ELF-1 (cell line): Measurements from ENCODE around the gene STAP2.
"Not testable (repeated sequence)": the region's sequence is repeated elsewhere in the genome, so short reads cannot be mapped to it uniquely, and the experiment has no call there.

Source experiments
- DNase-seq: peaks from one replicate; pipeline ENCODE4 v3.0.0-alpha.2; 2016; ENCODE audit warnings: low read depth, low spot score

STAP2 gene

DNA sequence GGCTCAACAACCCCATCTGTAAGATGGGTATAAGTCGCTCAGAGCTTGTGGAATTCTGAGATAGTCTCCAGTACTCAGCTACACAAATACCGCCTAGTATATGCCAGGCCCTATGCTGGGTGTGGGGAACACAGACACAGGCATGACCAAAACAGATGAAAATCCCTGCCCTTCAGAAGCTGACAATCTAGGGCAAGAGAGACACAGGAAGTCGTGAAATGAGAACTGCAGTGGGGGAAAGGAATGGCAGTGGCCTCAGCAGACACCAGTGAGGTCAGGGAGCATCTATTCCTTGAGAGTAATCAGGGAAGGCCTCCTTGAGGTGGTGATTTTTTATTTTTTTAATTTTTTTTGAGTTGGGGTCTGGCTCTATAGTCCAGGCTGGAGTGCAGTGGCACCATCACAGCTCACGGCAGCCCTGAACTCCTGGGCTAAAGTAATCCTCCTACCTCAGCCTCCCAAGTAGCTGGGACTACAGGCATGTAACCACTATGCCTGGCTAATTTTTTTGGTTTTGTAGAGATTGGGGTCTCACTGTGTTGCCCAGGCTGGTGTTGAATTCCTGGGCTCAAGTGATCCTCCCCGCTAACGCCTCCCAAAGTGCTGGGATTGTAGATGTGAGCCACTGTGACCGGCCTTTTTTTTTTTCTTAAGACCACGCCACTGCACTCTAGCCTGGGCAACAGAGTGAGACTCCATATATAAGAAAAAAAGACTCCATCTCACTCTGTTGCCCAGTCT lies 39.6 kb downstream of the STAP2 start:
- no peak for DNase-seq

DNA sequence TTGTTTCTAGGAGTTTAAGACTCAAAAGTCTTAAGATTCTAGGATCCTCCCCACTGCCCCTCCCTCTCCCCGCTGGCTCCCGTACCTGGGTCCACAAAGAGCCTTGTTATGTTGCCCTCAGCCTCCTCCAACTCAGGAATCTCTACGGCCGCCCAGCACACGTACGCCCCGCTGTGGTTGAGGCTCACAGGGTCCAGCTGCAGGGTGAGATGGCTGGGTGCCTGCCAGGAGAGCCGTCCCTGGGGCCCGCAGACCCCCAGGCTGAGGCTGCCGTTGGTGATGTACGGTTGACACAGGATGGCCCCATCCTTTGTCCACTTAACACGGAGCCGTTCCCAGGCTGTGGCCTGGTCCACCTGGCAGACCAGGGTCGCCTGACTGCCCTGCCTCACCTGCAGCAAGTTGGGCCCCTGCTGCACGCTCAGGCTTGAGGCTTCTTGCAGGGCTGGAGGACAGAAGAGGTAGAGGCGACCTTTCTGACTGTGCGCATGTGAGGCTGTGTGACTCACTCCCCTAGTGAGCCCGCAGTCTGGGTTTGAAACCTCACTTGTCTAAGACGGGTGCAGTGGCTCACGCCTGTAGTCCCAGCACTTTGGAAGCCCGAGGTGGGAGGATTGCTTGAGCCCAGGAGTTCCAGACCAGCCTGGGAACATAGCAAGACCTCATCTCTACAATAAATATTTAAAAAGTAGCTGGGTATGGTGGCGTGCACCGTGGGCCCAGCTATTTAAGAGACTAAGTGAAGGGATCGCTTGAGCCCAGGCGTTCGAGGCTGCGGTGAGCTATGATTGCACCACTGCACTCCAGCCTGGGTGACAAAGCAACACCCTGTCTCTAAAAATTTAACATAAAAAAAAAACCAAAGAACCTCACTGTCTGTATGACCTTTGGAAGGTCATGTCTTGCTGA lies 40.5 kb downstream of the STAP2 start:
- no peak for DNase-seq

DNA sequence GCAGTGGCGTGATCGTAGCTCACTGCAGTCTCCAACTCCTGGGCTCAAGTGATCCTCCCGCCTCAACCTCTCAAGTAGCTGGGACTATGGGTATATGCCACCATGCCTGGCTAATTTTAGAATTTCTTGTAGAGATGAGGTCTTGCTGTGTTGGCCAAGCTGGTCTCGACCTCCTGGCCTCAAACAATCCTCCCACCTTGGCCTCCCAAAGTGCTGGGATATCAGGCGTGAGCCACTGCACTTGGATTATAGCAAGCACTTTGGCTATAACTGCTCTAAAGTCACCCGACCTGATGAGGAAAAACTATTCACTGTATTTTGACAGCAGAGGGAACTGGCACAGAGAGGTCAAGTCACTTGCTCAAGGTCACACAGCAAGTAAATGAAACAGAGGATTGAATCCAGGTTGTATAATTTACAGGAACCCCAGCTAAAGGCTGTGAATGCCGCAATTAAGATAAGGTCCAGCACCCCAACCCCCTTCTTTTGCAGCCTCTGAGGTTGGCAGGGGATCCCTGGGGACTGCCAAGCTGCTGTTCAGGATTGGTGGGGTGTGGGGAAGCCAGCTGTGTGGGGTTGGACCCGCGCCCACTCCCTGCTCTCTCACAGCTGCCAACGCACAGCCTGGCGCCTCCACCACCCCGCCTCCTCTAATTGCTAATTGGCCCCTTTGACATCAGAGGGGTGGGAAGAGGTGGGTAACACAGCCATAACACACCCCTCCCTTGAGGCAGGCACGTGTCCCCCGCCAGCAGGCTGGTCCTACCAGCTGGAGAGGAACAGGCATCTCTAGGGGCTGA lies 42.5 kb downstream of the STAP2 start:
- DNase-seq = peak; percentile 46

DNA sequence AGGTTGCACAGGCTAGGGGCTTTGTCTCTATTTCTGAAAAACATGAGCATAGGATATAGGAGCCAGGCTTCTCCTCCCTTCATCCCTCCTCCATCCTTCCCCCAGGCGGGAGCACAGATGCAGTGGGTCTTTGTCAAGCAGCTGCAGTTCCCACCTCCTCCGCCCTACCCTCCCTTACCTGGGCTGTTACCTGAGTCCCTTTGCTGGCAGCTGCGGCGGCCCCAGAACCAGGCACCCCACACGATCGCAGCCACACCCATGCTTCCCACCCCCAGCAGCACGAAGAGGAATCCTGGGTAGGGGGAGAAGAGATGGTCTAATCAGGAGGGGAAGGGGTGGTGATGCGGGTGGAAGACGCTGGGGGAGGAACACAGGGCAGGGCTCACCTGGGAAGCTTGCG lies 44.2 kb downstream of the STAP2 start:
- no peak for DNase-seq

DNA sequence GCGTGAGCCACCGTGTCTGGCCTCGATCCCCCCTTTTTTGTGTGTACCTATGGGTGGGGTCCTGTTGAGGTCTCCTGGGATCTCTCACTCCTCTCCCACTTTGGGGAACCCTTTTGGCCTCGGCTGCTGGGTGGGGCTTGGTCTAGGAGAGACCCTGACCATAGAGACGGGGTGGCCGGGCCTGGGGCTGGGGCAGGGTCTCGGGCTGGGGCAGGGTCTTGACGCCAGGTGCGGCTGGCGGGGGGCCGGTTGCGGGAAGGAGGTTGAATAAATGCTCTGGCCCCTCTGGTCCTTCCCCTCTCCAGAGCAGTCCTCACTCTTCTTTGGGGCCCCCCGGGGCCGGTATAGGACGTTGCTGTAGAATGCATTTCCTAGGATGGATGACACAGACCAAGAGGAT lies 46.1 kb downstream of the STAP2 start:
- no peak for DNase-seq

DNA sequence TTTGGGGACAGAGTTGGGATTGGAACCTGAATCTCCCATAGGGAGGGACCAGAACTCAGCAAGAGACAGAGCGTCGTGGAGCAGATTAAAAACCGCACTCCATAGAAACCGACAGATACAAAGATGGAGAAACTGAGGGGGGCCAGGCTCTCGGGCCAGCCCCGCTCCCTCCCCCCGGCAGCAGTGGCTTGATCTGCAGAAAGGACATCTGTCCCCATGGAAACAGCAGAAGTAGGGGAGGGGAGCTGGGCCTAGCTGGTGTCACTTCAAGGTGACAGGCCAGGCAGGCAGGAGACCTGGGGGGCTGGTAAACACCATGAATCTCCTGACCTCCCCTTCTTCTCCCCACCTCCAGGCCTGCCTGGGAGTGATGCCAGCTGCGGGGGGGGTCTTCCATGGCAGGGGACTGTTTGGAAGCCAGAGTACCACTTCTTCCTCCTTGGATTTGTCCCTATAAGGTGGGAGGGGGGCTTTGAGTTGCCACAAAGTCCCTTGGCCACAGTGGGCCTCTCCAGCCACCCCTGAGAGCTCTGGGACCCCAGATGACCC lies 47.4 kb downstream of the STAP2 start:
- DNase-seq = no peak

DNA sequence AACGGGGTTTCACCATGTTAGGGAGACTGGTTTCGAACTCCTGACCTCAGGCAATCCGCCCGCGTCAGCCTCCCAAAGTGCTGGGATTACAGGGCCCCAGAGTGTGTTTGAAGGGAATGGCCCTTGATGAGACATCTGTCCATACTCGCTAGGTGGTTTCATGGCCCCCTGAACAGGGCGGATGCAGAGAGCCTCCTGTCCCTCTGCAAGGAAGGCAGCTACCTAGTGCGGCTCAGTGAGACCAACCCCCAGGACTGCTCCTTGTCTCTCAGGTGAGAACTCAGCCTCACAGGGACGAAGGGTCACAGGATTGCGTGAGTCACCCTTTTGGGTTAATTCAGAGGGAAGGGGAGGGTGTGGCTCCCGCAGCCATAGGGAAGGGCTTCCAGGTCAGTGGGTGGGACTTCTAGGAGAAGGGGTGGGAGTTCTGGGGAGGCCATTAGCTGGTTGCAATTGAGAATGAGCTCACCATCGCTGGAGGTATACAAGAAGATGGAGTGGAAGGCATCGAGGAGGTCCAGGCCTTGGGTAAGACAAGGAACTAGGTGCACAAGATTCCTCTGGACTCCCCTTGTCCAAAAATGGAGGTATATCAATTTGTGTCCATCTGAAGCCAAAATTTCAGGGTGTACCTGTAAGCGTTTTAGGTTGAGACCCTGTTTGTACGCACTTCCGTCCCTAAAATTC lies 50.4 kb downstream of the STAP2 start:
- DNase-seq = peak; percentile 44

DNA sequence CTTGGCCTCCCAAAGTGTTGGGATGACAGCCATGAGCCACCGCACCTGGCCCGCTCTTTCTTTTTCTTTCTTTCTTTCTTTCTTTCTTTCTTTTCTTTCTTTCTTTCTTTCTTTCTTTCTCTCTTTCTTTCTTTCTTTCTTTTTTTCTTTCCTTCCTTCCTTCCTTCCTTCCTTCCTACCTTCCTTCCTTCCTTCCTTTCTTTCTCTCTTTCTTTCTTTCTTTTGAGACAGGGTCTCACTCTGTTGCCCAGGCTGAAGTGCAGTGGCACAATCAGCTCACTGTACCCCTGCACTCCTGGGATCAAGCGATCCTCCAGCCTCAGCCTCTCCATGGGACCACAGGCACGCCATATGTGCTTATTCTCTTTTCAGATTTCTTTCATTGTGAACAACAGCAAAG lies 52.5 kb downstream of the STAP2 start:
- DNase-seq = not testable (repeated sequence)

DNA sequence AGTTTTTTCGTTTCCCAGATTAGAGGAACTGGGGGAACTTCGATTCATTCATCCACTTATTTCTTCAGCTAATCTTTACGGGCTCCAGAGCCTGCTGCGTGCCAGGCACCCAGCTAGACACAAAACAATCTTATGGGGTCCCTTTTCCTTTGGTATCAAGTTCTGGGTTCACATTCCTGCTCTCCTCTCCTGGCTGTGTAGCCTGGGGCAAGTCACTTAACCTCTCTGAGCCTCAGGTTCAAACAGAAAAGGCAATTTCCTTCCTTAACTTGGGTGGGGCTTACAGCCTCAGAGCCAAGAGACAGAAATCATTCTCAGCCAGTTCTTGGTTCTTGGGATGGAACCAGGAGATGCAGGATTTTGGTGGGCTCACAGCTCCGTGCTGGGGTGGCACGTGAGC lies 53.7 kb downstream of the STAP2 start:
- no peak for DNase-seq

DNA sequence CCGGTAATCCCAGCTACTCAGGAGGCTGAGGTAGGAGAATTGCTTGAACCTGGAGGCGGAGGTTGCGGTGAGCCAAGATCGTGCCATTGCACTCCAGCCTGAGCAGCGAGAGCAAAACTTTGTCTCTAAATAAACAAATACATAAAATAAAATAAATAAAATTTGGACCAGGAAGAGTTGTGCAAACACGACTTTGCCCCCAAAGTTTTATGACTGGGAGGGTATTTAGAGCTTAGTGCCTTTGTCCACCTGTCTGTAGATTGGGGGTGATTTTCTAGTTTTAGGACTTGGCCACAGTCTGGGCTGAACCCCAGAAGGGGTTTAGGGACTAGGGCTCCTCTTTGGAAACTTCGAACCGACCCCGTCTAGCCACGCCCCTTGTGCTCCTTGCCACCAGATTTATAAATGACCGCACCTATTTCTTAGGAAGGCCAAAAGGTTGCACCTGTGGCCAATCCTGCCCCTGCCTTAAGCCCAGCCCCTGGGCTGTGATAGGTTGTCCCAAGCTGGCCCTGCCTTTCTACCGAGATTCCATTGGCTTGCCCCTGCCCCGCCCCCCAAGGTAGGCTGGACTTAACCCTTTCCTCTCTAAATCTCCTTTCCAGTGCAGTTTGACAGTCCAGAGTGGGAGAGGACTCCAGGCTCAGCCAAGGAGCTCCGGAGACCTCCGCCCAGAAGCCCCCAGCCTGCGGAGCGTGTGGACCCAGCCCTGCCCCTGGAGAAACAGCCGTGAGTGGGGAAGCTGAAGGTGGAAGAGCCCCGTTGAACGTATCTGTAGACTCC lies 54.3 kb downstream of the STAP2 start:
- DNase-seq = peak; percentile 93

DNA sequence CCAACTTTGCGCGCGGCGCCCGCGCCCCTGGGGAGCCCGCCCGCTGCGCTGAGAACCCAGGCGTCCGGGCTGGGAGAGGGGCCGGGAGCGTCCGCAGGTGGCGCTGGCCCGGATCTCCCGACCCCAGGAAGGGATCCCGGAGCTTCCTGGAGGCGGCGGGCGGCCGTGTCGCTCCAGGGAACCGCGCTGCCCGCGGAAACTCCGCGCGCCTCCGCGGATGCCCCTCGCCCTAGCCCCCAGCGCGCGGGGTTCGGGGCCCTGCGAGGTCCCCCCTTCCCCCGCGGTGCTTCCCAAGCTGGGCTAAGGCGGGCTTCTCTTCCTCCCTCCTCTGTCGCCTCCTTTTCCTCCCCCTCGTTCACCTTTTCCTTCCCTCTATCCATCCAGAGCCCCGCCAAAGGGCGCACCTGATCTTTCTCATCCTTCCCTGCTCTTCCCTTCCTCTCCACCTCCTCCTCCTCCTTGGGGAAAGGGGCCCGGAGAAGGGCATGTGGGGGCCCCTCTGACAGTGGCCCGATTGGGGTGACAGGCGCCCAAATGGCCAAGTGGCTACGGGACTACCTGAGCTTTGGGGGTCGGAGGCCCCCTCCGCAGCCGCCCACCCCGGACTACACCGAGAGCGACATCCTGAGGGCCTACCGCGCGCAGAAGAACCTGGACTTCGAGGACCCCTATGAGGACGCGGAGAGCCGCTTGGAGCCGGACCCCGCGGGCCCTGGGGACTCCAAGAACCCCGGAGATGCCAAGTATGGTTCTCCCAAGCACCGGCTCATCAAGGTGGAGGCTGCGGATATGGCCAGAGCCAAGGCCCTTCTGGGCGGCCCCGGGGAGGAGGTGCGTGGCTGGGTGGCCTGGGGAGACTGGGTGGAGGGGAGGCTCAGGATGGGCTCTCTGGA lies 58.9 kb downstream of the STAP2 start:
- no peak for DNase-seq

DNA sequence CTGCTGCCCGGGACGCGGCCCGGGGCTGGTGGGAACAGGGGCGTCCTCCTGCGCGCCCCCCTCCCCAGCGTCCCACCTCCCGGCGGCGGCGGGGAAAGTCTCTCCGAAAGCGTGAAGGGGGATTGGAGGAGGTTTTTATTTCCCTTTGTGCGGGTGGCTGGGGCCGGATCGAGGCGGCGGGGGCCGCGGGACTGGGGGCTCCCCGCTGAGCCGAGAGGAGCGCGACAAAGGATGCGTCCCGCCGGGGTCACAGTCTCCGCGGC lies 59.4 kb downstream of the STAP2 start:
- DNase-seq = no peak

DNA sequence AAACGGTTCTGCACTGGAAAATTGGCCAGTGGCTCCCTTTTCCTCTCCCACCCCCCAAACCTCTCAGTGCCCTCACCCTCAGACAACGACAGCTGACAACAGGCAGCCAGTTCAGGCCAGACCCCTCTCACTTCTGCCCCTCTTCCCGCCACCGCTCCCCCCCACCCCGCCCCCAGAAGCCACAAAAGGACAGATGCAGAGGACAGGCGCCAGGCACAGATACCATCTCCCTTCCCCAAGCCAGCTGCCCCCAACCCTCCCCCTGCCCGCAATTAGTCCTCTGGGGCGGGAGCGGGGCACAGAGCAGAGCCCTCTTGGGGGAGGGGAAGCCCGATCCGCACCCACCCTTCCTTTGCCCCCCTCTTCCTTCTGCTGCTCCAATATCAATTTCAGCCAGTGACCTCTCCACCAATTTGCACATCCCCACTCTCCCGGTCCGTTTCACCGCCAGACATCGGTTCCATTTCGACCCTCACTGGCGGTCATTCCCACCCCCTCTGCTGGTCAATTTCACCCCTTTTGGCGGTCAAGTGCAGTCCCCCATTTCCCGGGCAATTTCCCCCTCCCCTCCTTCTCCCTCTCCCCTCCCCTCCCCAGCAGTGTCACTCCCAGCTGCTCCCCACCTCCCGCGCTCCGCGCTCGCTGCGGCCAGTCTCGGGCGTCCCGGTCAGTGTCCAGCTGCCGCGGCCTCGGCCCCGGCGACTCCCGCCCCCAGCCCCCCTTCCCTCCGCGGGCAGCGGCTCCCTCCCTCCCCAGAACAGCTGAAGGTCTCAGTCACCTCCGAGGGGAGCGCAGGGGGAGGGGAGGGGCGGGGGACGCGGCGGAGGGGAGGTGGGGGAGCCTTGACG lies 60.0 kb downstream of the STAP2 start, which contains the start of gene SHD:
SHD (plus strand) TSS at position 848 of the 848 bp plus-strand sequence. CDS start 798 bp downstream, outside the sequence.
- no peak for DNase-seq

DNA sequence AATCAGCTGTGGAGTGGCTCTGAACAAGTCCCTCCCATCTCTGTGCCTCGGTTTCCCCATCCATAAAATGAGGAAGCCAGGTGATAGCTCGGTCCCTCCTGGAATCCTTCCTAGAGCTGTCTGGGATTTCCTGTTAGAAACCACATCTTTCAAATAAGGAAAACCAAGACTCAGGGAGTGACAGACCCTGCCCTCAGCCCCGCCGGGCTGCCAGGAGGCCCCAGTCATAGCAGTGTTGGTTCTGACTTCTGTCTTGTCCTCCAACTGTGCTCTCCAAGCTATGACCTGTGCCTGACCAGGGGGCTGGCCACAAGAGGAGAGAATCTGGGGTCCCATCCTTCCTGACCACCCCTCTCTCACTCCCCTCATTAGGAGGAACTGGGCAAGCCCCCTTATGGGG lies 60.6 kb downstream of the STAP2 start:
- no peak for DNase-seq

DNA sequence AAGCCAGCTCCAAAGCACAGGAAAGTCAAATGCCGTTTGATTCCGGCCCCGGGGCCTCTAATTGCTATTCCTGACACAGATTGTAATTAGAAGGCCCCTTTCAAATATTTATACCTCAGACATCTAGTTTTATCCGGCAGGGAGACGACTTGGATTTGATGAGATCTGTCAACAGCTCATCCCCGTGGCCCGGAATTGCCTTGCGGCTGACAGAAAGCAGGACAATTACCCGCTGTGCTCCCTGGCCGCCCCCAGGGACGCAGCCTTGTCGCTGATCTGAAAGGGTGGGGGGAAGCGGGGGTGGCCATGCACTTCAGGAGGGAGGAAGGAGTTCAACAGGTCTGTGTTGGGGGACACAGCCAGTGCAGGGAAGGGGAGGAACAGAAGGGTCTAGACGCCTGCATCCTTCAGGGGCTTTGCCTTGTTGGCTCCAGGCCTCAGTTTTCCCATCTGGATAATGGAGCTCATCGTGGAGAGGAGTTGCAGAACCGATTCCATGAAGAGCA lies 61.4 kb downstream of the STAP2 start:
- DNase-seq = peak; percentile 41

DNA sequence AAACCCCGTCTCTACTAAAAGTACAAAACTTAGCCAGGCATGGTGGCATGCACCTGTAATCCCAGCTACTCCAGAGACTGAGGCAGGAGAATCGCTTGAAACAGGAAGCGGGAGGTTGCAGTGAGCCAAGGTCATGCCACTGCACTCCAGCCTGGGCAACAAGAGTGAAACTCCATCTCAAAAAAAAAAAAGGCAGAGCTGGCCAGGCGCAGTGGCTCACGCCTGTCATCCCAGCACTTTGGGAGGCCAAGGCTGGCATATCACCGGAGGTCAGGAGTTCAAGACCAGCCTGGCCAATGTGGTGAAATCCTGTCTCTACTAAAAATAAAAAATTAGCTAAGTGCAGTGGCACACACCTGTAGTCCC lies 64.3 kb downstream of the STAP2 start:
- DNase-seq = not testable (repeated sequence)
